Prostate gland (tissue), 2 donors: ENCODE measurements around the gene NOX5. TPM values are rescaled to one million over a fixed set of nuclear protein-coding genes. Genes with fewer than 3 reads are reported as not detected.
A peak's percentile ranks its signal among the peaks of the same experiment; 100 is the strongest.

Source experiments
- DNase-seq: peaks from one replicate; pipeline ENCODE4 v3.0.0-alpha.2; 2019; ENCODE audit warnings: low spot score
- H3K27ac ChIP-seq, 2 donors: fragments of 200-600 bp; sonication (generic); 2 replicates each; pipeline ENCODE4 v1.5.1; 2017 to 2019
- H3K27me3 ChIP-seq: fragments of 200-600 bp; sonication (generic); replicated peaks from 2 replicates; pipeline ENCODE4 v1.5.1; 2019; ENCODE audit not compliant: insufficient read depth
- H3K36me3 ChIP-seq, 2 donors: fragments of 200-600 bp; sonication (generic); 1 replicate in 1 of 2; 2 replicates in 1 of 2; pipeline versions ENCODE4 v1.5.1 to v1.8.1; 2017 to 2019
- H3K4me1 ChIP-seq: fragments of 200-600 bp; sonication (generic); replicated peaks from 2 replicates; pipeline ENCODE4 v1.5.1; 2019
- H3K4me3 ChIP-seq, 2 donors: fragments of 200-600 bp; sonication (generic); 2 replicates each; pipeline ENCODE4 v1.5.1; 2017 to 2019
- H3K9me3 ChIP-seq: fragments of 200-600 bp; sonication (generic); 2 replicates; pipeline ENCODE4 v1.5.1; 2017
- POLR2A ChIP-seq: fragments of 450-650 bp; IDR thresholded peaks from one replicate; pipeline ENCODE4 v1.6.1; 2016; ENCODE audit warnings: antibody characterized with exemption, mild to moderate bottlenecking
- POLR2AphosphoS5 ChIP-seq: sonication (generic); formaldehyde crosslinking; IDR thresholded peaks from one replicate; pipeline ENCODE4 v1.6.1; 2017; ENCODE audit warnings: antibody characterized with exemption
- WGBS: methylation state at CpG from one replicate; pipeline ENCODE4 v1.1.5; 2018; 5-methylcytosine and 5-hydroxymethylcytosine counted together
- intact Hi-C: fragments of 100-400 bp; cut with DNase I; formaldehyde crosslinking; loops from one replicate; pipeline ENCODE4 v1.14.2; 2022
- total RNA-seq, 2 donors: library from RNA; depleted of rRNA; stranded (reverse); fragments of >200 nt; gene quantifications; one replicate each; pipeline ENCODE4 v1.1.0, GENCODE V29; 2016
- TF ChIP-seq, protein P1 (sequence below), 4 experiments: fragments of 200-600 bp in 2 of 4; fragments of 450-650 bp in 2 of 4; sonication (generic) in 2 of 4; IDR thresholded peaks; 1 replicate in 3 of 4; 2 replicates in 1 of 4; pipeline ENCODE4 v1.5.1; 2016 to 2019; ENCODE audit warnings: antibody characterized with exemption in 4 of 4, mild to moderate bottlenecking in 2 of 4, moderate library complexity in 2 of 4

The NOX5 gene
- total RNA-seq, 2 donors from 2014 or later = 0.05 to 5.8 TPM

DNA sequence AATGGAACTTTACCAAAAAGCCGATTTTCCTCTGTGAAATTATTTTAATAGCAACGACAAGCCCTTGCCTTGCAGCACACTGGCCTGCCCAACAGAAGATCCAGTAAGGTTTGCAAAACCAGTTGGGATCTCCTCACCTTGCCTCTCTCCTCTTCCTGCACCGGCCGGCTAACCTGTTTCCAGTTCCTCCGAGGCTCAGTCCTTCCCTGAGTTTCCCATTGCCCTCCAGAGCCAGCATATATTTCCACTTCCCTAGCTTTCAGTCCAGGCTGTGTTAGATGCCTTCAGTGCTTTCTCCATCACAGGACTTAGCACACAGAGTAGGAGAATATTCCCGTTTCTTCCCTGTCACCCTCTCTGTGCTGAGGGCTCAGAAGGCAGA is 60.3 kb downstream of the NOX5 start:
- TF ChIP-seq, protein P1, sequence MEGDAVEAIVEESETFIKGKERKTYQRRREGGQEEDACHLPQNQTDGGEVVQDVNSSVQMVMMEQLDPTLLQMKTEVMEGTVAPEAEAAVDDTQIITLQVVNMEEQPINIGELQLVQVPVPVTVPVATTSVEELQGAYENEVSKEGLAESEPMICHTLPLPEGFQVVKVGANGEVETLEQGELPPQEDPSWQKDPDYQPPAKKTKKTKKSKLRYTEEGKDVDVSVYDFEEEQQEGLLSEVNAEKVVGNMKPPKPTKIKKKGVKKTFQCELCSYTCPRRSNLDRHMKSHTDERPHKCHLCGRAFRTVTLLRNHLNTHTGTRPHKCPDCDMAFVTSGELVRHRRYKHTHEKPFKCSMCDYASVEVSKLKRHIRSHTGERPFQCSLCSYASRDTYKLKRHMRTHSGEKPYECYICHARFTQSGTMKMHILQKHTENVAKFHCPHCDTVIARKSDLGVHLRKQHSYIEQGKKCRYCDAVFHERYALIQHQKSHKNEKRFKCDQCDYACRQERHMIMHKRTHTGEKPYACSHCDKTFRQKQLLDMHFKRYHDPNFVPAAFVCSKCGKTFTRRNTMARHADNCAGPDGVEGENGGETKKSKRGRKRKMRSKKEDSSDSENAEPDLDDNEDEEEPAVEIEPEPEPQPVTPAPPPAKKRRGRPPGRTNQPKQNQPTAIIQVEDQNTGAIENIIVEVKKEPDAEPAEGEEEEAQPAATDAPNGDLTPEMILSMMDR (IDR thresholded peaks at IDR 0.05) = no peak
- TF ChIP-seq POLR2A = no peak
- TF ChIP-seq POLR2AphosphoS5 = no peak
- no peak overlapping the region for H3K27ac ChIP-seq
- H3K4me1 ChIP-seq = no peaks in the 10 kb centered on the region
- H3K36me3 ChIP-seq = no peaks in the 10 kb centered on the region
- intact Hi-C loops = no loop called here
- H3K9me3 ChIP-seq = no peaks in the 10 kb centered on the region
- peak overlapping the region; percentile 37 to 41 for H3K4me3 ChIP-seq
- WGBS = 33% methylated on average over 6 of the region's 6 CpGs
- H3K27me3 ChIP-seq = no peaks in the 10 kb centered on the region
- DNase-seq = peak; percentile 24

DNA sequence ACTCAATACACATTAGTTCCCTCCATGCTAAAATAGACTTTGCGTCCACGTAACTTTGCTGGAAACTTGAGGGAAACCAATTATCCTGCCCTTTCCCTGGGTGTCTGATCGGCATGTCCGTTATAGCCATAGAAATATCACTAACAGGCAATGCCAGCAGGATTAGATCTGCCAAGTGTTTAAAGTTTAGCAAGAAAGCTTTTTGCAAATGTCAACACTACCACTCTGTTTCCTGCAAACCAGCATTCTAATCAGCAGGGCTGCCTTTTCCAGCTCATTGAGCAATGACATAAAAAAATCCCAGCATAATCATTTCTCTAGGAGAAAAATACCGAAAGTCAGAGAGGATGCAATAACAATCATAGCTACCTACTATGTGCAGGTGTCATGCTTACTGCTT is 60.9 kb downstream of the NOX5 start:
- H3K27ac ChIP-seq = no peak overlapping the region
- no peaks in the 10 kb centered on the region for H3K9me3 ChIP-seq
- no peaks in the 10 kb centered on the region for H3K4me1 ChIP-seq
- no peaks in the 10 kb centered on the region for H3K36me3 ChIP-seq
- TF ChIP-seq POLR2A = no peak
- TF ChIP-seq POLR2AphosphoS5 = no peak
- TF ChIP-seq, protein P1 (IDR thresholded peaks at IDR 0.05) = no peak
- no peaks in the 10 kb centered on the region for H3K27me3 ChIP-seq
- no peak overlapping the region for H3K4me3 ChIP-seq
- DNase-seq = no peak
- intact Hi-C loops = no loop called here
- WGBS = 84% methylated on average over 5 of the region's 5 CpGs

DNA sequence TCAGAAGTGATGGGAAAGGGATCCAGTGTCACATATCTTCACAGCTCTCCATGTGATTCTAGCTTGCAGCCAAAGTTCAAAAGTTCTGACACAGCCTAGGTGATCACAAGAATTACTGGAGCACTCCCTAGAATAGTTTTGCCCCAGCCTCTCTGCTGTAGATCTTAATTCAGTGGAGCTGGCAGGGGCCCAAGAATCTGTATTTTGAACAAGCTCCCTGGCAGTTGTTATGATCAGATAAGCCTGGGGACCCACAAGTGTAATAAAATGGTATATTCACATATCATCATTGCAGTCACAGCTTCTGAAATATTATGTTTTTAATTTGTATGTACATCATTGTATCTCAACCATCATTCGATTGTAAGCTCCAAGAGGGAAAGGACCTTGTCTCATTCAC is 62.3 kb downstream of the NOX5 start:
- no peaks in the 10 kb centered on the region for H3K9me3 ChIP-seq
- no peak overlapping the region for H3K4me3 ChIP-seq
- H3K27ac ChIP-seq = no peak overlapping the region
- no peaks in the 10 kb centered on the region for H3K4me1 ChIP-seq
- WGBS = 85% methylated on average over 1 of the region's 1 CpG
- no peaks in the 10 kb centered on the region for H3K36me3 ChIP-seq
- no peaks in the 10 kb centered on the region for H3K27me3 ChIP-seq
- TF ChIP-seq, protein P1 (IDR thresholded peaks at IDR 0.05) = no peak
- TF ChIP-seq POLR2A (no peak), POLR2AphosphoS5 (no peak)
- no peak for DNase-seq
- intact Hi-C loops = no loop called here

DNA sequence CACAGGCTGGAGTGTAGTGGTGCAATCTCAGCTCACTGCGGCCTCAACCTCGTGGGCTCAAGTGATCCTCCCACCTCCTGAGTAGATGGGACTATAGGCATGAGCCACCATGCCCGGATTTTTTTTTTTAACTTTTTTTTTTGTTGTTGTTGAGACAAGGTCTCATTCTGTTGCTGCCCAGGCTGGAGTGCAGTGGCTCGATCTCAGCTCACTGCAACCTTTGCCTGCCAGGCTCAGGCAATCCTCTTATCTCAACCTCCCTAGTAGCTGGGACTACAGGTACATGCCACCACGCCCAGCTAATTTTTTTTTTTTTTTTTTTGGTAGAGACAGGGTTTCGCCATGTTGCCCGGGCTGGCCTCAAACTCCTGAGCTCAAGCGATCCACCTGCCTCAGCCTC is 64.1 kb downstream of the NOX5 start:
- H3K4me3 ChIP-seq = no peak overlapping the region
- H3K27ac ChIP-seq = no peak overlapping the region
- H3K27me3 ChIP-seq = no peaks in the 10 kb centered on the region
- H3K4me1 ChIP-seq = no peaks in the 10 kb centered on the region
- no peak for DNase-seq
- intact Hi-C loops = no loop called here
- no peaks in the 10 kb centered on the region for H3K36me3 ChIP-seq
- 96% methylated on average over 8 of the region's 8 CpGs for WGBS
- no peaks in the 10 kb centered on the region for H3K9me3 ChIP-seq
- no peak for TF ChIP-seq POLR2AphosphoS5

DNA sequence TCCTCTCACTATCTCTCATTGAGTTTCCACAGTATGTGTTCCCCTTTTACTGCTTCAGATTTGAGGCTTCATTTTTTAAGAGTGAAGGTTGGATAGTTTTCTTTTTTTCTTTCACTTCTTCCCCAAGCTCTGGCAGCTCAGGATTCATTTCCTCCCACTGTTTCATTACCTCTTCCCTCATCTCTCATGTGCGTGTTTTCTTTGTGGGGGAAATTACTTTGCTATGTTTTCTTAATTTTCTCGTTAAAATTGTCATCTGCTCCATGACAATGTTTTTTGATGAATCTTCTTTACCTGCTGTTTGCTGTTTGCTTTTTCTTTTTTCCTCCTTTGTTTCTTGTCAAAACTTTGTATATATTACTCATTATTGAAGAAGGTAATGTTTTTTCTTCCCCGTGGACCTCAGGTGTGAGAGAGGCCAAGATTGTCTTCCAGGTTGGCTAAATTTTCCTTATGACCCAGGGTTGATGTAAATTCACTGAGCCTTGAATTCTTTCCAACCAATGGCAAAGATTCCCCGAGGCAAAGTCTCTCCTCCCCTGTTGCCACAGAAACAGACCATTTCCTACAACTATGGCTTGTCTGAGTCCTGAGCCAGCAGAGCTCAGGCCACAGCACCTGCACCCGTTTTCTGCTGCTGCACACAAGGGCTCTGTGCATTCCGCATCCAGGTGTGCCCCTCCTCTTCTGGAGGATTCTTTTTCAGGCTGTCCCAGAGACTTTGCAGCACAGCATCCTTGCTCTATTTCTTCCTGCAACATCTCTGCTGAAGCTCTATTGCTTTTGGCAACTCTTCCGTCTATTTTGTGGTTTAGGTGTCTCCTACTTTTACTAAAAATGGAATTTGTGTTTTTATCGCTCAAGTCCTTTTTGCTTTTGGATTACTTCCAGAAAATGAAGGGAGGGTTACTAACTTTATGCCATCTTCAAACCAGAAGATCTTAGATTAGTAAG is 66.1 kb downstream of the NOX5 start:
- DNase-seq = no peak
- TF ChIP-seq POLR2AphosphoS5 (no peak), POLR2A (no peak)
- TF ChIP-seq, protein P1 (IDR thresholded peaks at IDR 0.05) = no peak
- WGBS = 50% methylated on average over 8 of the region's 8 CpGs

More for the DNA sequence above, 66.1 kb downstream of the NOX5 start:
- no peaks in the 10 kb centered on the region for H3K36me3 ChIP-seq
- no peaks in the 10 kb centered on the region for H3K27me3 ChIP-seq
- H3K9me3 ChIP-seq = no peaks in the 10 kb centered on the region
- H3K4me1 ChIP-seq = no peaks in the 10 kb centered on the region
- no peak overlapping the region for H3K27ac ChIP-seq
- intact Hi-C loops = loop anchor here (5.0 kb wide), 1 partner anchor 47 kb away; no protein-coding TSS in a partner anchor
- no peak overlapping the region for H3K4me3 ChIP-seq
